Measurements from ENCODE around the gene LITAFD. TPM values are rescaled to one million over a fixed set of nuclear protein-coding genes. Genes with fewer than 3 reads are reported as not detected.
A peak's percentile ranks its signal among the peaks of the same experiment; 100 is the strongest.

LITAFD gene
- polyA plus RNA-seq, 3 donors, result 0.36 TPM; not detected in 2

DNA sequence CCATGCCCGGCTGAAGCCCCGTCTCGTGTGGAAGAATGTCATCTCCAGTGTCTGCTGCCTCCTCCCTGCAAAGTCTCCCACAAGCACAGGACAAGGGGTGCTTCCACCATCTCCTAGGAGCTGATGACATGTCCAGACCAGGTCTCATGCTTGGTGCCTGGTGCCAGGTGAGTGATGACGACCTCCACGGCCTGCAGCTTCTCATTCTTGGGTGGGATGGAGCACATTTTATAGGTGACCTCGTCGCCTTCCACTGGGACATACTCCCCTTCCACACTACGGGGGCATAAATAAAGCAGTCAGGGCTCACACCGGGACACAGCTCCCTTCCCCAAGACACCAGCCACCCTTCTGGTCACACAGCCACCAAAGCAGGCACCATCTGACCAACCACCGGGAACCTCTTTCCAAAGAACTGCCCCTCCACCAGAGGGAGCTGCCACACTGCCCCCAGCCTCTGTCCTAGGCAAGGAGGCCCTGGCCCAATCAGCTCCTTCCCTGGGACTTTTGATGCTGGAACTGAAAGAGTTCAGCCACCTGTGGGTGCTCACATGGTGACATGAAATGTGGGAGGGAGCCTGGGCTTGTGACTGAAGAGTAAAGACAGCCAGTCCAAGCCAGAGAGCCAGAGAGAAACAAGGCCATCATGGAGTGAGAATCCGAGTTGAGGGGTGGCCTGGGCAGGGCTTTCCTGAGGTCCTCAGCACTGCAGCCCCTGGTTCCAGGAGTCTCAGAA lies 26.9 kb upstream of the LITAFD start:
- no peak for DNase-seq

DNA sequence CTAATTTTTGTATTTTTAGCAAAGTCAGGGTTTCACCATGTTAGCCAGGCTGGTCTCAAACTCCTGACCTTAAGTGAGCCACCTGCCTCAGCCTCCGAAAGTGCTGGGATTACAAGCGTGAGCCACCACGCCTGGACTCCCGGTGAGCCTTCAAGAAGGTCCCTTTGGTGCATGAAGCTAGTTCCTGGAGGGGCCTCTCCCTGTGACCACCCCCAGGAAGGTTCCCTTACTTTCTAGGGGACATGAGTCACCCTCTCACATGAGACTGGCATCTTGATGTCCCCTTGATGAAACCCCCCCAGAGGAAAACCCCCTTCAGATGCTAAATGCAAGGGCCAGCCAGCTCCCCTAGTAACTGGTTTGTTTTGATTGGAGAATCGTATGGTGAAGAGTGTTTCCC lies 26.2 kb upstream of the LITAFD start:
- DNase-seq, result no peak

DNA sequence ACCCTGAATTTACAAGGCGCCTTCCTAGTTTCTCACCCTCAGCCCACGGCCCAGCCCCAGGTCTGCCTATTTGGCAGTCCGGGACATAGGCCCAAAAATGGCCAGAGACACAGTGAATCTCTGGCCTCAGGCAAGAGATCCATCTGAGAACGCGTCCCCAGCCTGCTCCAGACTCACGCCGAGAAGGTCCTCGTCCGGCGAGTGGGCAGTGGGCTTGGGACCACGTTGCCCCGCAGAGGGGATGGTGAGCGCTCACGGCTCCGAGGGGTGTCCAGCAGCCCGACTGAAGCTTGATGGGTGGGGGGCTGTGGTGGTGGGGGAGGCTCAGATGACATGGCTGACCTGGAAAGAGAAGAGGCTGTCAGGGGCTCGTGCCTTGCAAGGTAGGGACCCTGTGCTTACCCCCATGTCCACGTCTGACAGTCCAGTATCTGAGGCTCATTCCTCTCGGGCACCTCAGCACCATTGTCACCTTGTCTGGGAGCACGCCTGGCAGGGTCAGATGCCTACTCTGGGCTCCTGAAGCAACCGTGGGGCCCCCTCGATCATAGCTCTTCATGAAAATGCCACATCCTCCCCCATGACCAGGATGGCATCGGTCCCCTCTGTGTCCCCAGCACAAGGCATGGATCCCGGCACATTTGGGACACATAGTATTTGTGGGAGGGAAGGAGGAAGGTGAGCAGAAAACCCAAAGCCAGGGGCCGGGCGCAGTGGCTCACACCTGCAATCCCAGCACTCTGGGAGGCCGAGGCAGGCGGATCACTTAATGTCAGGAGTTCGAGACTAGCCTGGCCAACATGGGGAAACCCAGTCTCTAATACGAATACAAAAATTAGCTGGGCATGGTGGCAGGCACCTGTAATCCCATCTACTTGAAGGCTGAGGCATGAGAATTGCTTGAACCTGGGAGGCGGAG lies 22.9 kb upstream of the LITAFD start:
- DNase-seq, result no peak

GRCh38 chr16:8859913-8860881 lies 22.0 kb upstream of the LITAFD start:
- no peak for DNase-seq

- no peak for DNase-seq
These were observed 20.4 kb upstream of the LITAFD start for GRCh38 chr16:8861563-8862308.

GRCh38 chr16:8862309-8863130 lies 19.6 kb upstream of the LITAFD start:
- no peak for DNase-seq

- DNase-seq, result no peak
These were observed 18.3 kb upstream of the LITAFD start for GRCh38 chr16:8863594-8864424.

DNA sequence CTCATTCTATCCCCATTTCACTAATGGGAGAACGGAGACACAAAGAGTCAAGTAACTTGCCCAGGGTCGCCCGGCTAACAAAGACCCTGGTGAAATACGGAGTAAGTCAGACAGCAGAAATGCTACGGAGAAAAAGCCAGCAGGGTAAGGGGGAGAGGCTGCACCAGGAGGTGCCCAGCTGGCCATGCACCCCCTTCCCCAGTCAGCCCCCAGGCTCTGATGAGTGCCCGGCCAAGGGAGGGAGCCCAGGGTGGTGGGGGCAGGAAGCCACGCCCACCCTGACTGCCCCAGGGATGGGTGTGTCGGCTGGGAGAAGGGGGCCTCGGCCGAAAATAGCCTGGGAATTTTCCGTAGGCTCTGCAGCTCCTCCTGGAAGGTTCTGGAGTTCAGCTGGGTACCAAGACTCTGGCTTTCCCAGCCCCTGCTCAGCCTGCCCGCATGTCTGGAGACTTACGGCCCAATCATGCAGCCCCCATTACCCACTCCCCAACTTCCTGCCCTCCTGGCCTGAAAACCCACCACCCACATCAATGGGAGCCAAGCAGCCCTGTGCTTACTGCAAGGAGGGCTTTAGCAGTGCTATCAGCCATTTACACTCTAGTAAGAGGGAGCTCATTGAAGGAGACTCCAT lies 17.6 kb upstream of the LITAFD start:
- no peak for DNase-seq

- DNase-seq, result no peak
These were observed 16.8 kb upstream of the LITAFD start for GRCh38 chr16:8865145-8865882.

DNA sequence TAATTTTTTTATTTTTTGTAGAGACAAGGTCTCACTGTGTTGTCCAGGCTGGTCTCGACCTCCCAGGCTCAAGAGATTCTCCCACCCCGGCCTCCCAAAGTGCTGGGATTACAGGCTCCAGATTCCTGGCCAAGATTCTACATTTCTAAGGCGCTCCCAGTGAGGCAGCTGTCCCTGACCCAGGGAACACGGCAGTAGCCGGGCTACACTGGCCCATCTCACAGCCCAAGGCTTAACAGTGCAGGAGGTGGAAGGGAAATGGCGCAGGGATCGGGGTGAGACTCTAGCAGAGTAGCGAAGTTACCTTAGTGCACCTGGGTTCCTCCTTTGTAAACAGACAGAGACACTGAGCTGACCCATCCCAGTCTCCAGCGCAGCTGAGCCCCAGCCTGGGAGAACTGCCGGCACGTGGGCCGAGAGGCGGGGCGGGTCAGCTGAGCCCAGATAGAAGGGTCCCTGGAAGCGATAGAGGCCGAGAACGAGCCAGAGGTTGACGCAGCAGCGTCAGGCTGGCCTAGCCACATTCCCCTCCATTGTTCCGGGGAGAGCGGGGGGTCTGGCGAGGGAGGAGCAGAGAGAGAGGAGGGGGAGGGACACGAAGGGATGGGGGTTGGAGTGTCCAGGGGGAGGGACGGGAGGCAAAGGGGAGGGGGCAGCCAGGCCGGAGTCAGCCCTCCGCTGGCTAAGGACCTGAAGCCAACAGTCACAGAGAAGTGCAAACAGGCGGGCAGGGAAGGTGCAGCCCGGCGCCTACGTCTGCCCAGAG lies 15.8 kb upstream of the LITAFD start:
- no peak for DNase-seq

- no peak for DNase-seq
These were observed 15.3 kb upstream of the LITAFD start for GRCh38 chr16:8866884-8867215.

DNA sequence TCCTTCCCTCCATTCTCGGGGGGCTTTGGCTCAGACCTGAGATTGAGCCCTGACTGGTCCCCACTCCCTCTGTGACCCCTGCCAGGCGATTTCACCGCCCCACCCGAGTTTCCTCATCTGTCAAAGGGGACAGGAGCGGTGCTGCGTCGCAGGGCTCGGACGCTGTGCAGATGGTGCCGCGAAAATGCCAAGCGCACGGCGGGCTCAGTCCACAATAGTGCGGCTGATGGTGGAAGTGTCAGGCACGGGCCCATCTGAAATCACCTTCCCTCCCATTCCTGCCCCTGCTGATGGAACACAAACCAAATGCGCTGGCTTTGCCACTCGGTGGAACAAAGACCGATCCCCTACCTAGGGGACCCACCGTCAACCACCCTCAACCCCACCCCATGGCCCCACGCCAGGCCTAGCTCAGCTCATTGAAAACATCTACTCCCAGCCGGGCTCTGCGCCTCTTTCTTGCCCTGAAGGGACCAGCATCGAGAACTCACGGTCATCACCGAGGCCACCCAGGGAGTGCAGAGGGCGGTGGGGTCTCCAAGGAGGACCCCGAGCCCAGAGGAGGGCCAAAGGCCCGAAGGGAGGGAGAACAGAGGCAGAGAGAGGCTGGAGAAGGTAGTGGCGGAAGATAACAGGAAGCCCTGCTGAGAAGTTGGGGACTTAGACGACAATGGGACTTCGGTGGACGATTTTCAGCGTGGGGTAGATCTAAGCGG lies 14.8 kb upstream of the LITAFD start:
- DNase-seq, result no peak

GRCh38 chr16:8867932-8868415 lies 14.2 kb upstream of the LITAFD start:
- no peak for DNase-seq

DNA sequence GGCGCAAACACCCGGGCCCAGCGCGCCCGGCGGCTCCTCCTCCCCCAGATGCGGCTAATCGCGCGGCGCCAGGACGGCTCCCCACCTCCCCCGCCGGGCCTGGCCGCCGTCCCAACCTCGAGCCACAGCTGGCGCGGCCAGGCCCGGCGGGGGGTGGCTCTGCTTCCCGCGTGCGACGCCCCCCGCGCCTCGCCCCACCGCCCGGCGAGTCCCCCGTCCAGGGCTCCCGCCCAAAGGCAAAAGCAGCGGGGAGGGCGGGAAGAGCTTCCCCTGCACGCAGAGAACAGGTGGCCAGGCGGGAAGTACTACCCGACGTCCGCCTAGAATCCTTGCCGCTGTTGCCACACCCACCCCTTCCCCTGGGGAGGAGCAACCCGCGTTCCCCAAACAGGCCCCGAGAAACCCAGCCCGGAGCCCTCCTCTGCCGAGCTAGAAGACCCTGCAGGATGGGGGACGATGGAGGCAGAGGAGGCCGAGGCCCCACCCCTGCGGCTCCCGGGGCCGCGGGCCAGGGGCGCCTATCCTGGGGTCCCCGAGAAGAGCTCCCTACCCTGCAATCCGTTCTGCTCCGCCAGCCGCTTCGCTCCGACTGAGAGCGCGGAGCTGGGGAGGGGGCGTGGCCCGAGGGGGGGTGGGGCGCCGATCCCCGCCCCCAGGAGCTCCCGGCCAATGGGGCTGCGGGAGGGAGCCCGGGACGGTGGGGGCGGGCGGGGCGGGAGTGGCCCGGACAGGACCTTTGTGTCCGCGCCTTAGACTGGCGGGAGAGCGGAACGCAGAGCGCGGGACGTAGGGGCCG lies 13.5 kb upstream of the LITAFD start, which contains the start of gene CARHSP1:
TSS of gene CARHSP1 (minus strand) at position 591 of the 796 bp plus-strand sequence. CDS start 9,678 bp downstream, outside the sequence.
- DNase-seq, result peak; percentile 92

DNA sequence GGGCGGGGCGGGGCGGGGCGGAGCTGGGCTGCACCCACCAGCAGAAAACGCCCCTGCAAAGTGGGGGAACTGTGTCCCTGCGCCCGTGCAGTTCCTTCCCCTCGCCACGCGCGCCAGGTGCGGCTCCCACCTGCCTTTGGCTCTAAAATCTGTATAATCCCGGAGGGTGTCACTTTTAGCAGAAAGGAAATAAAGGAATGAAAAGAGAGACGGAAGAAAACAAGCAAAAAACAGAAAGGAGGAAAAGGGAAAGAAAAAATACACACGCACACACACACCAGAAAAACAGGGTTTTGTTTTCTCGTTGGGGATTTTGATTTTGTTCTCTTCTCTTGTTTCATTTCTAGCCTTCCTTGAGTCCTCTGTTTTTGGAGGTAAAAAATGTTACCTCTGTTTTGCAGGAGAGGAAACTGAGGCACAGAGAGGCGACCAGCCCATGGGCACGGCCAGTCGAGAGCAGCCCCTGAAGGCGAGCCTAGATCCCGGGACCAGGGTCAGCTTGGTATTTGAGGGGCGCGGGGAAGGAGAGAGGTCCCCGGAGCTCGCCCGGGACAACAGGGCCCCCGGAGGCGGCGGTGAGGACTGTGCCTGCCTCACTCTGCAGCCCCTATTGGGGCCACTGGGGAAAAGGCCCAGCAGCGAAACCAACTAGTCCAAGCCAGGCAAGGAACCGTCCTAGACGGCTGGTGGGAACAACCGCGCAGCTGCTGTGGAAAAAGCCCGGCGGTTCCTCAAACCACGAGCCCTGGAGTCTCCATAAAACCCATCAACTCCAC lies 12.8 kb upstream of the LITAFD start:
- DNase-seq, result no peak
